T-helper 2 cell treated with Interferon-gamma antibody and Interleukin-4, amounts not matched to agents 5 μg/mL and 100 μg/mL, for 36 hours (primary cell): ENCODE measurements around the gene SBF2.

Experiments
- DNase-seq: peaks from one replicate; pipeline ENCODE4 v3.0.0; 2021; ENCODE audit warnings: low spot score
- H3K27ac Mint-ChIP-seq: one replicate; pipeline ENCODE4 v1.8.0; 2021; ENCODE audit warnings: mild to moderate bottlenecking, mixed read lengths
- H3K27me3 Mint-ChIP-seq: one replicate; pipeline ENCODE4 v1.8.0; 2021; ENCODE audit warnings: low read depth, mixed read lengths
- H3K36me3 Mint-ChIP-seq: one replicate; pipeline ENCODE4 v1.8.0; 2021; ENCODE audit warnings: low read depth, mixed read lengths
- H3K4me1 Mint-ChIP-seq: one replicate; pipeline ENCODE4 v1.8.0; 2021; ENCODE audit warnings: low read depth, mixed read lengths
- H3K4me3 Mint-ChIP-seq: one replicate; pipeline ENCODE4 v1.8.0; 2022; ENCODE audit warnings: mild to moderate bottlenecking, moderate library complexity, mixed read lengths
- H3K9me3 Mint-ChIP-seq: one replicate; pipeline ENCODE4 v1.8.0; 2021; ENCODE audit warnings: mixed read lengths

SBF2 gene

GRCh38 chr11:9808943-9809342 lies 485.1 kb downstream of the SBF2 start:
- DNase-seq, result no peak
- Mint-ChIP-seq H3K36me3 (no peaks in the 10 kb centered on the region), H3K4me3 (no peak overlapping the region), H3K27ac (no peak overlapping the region), H3K4me1 (no peaks in the 10 kb centered on the region), H3K9me3 (no peaks in the 10 kb centered on the region), H3K27me3 (no peaks in the 10 kb centered on the region)

- Mint-ChIP-seq H3K4me1 (no peaks in the 10 kb centered on the region), H3K36me3 (no peaks in the 10 kb centered on the region), H3K27ac (no peak overlapping the region), H3K9me3 (no peaks in the 10 kb centered on the region), H3K4me3 (no peak overlapping the region), H3K27me3 (no peaks in the 10 kb centered on the region)
- DNase-seq, result no peak
Measured at GRCh38 chr11:9806946-9807687, 486.9 kb downstream of the SBF2 start.

DNA sequence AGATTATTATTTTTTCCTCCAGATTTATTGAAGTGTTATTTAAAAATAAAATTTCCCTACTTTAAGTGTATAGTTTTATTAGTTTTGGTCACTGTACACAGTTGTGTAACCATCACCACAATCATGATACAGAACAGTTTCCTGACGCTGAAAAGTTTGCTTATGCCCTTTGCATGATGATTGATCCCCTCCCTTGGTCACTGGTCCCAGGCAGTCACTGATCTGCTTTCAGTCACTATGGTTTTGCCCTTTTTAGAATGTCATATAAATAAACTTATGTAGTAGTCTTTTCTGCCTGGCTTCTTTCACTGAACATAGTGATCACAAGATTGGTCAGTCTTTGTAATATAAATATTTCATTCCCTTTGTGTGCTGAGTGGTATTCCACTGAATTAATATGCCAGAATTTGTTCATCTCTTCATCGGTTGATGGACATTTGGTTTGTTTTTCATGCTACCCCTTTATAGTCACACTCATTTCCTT lies 489.6 kb downstream of the SBF2 start:
- Mint-ChIP-seq H3K27ac (no peak overlapping the region), H3K27me3 (no peaks in the 10 kb centered on the region), H3K9me3 (no peaks in the 10 kb centered on the region), H3K4me3 (no peak overlapping the region), H3K36me3 (no peaks in the 10 kb centered on the region), H3K4me1 (no peaks in the 10 kb centered on the region)
- DNase-seq, result no peak

DNA sequence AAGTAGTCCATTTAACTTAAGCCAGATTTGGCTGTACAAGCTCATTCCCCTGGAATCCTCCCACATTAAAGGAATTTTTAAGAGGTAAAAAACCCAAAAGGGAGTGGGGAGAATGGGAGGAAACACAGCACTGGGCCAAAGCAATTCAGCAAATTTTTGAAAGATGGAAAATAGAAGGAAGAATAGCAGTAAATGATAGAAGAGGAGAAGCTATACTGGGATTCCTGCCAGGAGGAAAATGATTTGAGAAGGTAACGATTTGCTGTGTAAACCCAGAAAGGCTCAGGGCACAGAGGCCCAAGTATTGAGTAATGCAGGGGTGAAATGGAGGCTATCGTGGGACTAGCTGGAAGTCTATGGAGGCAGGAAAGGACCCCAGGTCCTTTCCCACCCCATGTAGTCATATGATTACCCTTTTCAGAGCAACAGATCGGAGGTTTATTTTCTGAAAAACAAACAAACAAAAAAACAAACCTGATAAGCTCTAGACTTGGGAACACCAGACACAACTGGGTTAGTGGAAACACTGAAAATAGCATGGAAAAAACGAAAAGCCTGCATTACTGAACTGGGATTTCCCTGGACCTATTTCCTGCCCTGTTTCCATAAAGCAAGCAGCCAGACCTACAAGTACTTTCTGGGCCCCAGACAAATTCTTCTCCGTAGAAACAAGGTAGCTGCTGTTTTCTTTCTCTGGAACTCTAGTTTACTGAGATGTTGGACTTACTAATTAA lies 490.2 kb downstream of the SBF2 start:
- no peak for DNase-seq
- no peaks in the 10 kb centered on the region for H3K27me3 Mint-ChIP-seq
- no peaks in the 10 kb centered on the region for H3K4me1 Mint-ChIP-seq
- H3K36me3 Mint-ChIP-seq, result no peaks in the 10 kb centered on the region
- no peak overlapping the region for H3K27ac Mint-ChIP-seq
- no peaks in the 10 kb centered on the region for H3K9me3 Mint-ChIP-seq
- H3K4me3 Mint-ChIP-seq, result no peak overlapping the region

DNA sequence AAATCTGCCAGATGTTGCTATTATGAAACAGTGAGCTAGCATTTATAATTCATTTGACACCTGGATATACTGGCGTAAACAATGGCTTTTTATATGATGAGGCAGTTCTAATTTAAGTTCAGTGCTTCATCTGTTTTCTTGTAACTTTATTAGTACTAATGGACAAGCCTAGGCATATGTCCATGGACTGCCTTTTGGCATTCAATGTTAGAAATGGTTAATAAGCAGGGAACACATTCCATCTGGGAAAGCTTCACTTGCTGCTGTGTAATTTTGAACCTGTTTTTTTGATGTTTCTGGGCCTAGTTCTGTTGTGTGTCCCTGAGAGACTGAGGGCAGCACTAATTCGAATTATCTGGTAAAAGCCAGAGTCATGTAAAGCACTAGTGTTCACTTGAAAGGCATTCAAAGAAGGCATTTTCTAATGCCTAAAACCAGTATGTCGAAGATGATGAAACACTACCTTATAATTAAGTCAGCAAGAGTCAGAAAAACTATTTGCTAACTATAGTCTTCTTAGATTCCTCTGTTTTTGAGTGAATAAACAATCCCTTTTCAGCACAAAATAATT lies 491.6 kb downstream of the SBF2 start:
- Mint-ChIP-seq H3K27me3 (no peaks in the 10 kb centered on the region), H3K27ac (no peak overlapping the region), H3K36me3 (no peaks in the 10 kb centered on the region), H3K4me3 (no peak overlapping the region), H3K4me1 (no peaks in the 10 kb centered on the region), H3K9me3 (no peaks in the 10 kb centered on the region)
- no peak for DNase-seq

DNA sequence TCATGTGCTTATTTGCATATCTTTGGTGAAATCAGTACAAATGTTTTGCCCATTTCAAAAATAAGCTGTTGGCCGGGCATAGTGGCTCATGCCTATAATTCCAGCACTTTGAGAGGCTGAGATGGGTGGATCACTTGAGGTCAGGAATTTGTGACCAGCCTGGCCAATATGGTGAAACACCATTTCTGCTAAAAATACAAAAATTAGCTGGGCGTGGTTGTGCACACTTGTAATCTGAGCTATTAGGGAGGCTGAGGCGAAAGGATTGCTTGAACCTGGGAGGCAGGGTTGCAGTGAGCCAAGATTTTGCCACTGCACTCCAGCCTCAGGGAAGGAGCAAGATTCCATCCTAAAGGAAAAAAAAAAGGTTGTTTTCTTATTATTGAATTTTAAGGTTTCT lies 494.1 kb downstream of the SBF2 start:
- no peak for DNase-seq
- Mint-ChIP-seq H3K4me1 (no peaks in the 10 kb centered on the region), H3K36me3 (peaks cover 2% of the 10 kb centered on the region), H3K27ac (no peak overlapping the region), H3K9me3 (no peaks in the 10 kb centered on the region), H3K27me3 (no peaks in the 10 kb centered on the region), H3K4me3 (no peak overlapping the region)

DNA sequence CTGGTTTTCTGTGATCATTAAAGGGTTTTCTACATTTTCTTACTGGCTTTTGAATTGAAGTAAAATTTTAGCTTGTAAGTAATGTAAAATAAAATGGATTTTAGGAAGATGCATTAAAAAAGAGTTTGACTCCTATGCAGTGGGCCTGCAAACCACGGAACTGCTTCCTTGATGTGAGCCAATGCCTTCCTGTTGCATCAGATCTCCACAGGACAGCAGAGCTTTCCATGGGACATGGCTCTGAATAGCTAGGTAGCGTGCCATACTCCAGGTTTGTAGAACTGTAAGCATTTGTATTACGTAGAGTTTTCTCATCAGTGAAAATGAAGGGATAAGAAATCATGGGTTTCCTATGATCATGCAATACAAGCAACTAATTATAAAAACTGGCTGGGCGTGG lies 496.7 kb downstream of the SBF2 start:
- H3K4me3 Mint-ChIP-seq, result no peak overlapping the region
- peaks cover 2% of the 10 kb centered on the region for H3K36me3 Mint-ChIP-seq
- no peak for DNase-seq
- no peaks in the 10 kb centered on the region for H3K9me3 Mint-ChIP-seq
- H3K4me1 Mint-ChIP-seq, result no peaks in the 10 kb centered on the region
- H3K27ac Mint-ChIP-seq, result no peak overlapping the region
- no peaks in the 10 kb centered on the region for H3K27me3 Mint-ChIP-seq

- peaks cover 2% of the 10 kb centered on the region for H3K4me1 Mint-ChIP-seq
- no peak overlapping the region for H3K27ac Mint-ChIP-seq
- peaks cover 2% of the 10 kb centered on the region for H3K36me3 Mint-ChIP-seq
- no peaks in the 10 kb centered on the region for H3K27me3 Mint-ChIP-seq
- no peak for DNase-seq
- no peak overlapping the region for H3K4me3 Mint-ChIP-seq
- no peaks in the 10 kb centered on the region for H3K9me3 Mint-ChIP-seq
Measured at GRCh38 chr11:9796854-9797253, 497.2 kb downstream of the SBF2 start.

DNA sequence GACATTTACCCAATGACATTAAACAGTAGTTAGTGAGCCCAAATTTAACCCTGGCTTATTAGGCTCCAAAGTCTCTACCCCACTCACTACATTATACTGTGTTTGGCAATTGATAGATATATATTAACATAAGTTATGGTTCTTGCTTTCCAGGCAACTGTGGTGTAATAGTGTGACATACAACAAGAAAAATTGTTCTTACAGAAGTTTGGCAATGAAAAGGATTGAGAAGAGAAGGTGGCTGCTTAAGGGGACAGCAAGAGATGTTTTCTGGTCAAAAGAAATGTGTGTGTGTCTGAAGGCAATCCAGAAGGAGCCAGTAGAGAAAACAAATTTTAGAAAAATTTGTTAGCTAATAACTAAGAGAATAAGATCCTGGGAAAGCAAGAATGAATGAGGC lies 497.8 kb downstream of the SBF2 start:
- H3K9me3 Mint-ChIP-seq, result no peaks in the 10 kb centered on the region
- no peak overlapping the region for H3K27ac Mint-ChIP-seq
- no peaks in the 10 kb centered on the region for H3K27me3 Mint-ChIP-seq
- no peak overlapping the region for H3K4me3 Mint-ChIP-seq
- DNase-seq, result no peak
- H3K36me3 Mint-ChIP-seq, result peaks cover 2% of the 10 kb centered on the region
- H3K4me1 Mint-ChIP-seq, result peaks cover 7% of the 10 kb centered on the region

- Mint-ChIP-seq H3K4me1 (peaks cover 10% of the 10 kb centered on the region), H3K9me3 (no peaks in the 10 kb centered on the region), H3K36me3 (peaks cover 2% of the 10 kb centered on the region), H3K27ac (no peak overlapping the region), H3K27me3 (no peaks in the 10 kb centered on the region), H3K4me3 (no peak overlapping the region)
- DNase-seq, result no peak
Measured at GRCh38 chr11:9790703-9791102, 503.3 kb downstream of the SBF2 start.

- H3K4me1 Mint-ChIP-seq, result peaks cover 10% of the 10 kb centered on the region
- no peaks in the 10 kb centered on the region for H3K9me3 Mint-ChIP-seq
- H3K4me3 Mint-ChIP-seq, result no peak overlapping the region
- no peaks in the 10 kb centered on the region for H3K27me3 Mint-ChIP-seq
- no peak overlapping the region for H3K27ac Mint-ChIP-seq
- no peaks in the 10 kb centered on the region for H3K36me3 Mint-ChIP-seq
- DNase-seq, result no peak
Measured at GRCh38 chr11:9789910-9790309, 504.1 kb downstream of the SBF2 start.

- peaks cover 10% of the 10 kb centered on the region for H3K4me1 Mint-ChIP-seq
- no peak overlapping the region for H3K4me3 Mint-ChIP-seq
- H3K36me3 Mint-ChIP-seq, result no peaks in the 10 kb centered on the region
- H3K27me3 Mint-ChIP-seq, result no peaks in the 10 kb centered on the region
- H3K9me3 Mint-ChIP-seq, result no peaks in the 10 kb centered on the region
- no peak overlapping the region for H3K27ac Mint-ChIP-seq
- no peak for DNase-seq
Measured at GRCh38 chr11:9787981-9788521, 506.0 kb downstream of the SBF2 start.

DNA sequence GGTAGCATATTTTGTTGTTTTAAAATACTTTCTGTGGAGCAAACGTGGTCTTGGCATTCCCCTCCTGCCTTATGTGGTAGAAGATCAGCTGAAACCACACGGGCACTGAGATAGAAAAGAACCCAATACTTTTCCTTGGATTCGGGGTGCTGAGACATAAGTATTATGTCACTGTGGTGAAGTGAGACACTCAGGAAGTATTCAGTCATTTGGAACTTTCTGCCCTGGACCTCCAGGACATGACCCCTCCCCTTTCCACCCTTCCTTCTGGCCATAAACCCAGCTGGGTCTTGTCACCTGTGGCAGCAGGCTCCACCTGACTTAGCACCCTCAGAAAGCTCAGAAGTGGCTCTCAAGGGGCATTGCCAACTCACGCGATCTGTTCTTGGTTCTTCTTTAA lies 506.8 kb downstream of the SBF2 start:
- H3K9me3 Mint-ChIP-seq, result no peaks in the 10 kb centered on the region
- no peak overlapping the region for H3K27ac Mint-ChIP-seq
- no peak overlapping the region for H3K4me3 Mint-ChIP-seq
- no peaks in the 10 kb centered on the region for H3K36me3 Mint-ChIP-seq
- H3K4me1 Mint-ChIP-seq, result peaks cover 10% of the 10 kb centered on the region
- H3K27me3 Mint-ChIP-seq, result no peaks in the 10 kb centered on the region
- no peak for DNase-seq

DNA sequence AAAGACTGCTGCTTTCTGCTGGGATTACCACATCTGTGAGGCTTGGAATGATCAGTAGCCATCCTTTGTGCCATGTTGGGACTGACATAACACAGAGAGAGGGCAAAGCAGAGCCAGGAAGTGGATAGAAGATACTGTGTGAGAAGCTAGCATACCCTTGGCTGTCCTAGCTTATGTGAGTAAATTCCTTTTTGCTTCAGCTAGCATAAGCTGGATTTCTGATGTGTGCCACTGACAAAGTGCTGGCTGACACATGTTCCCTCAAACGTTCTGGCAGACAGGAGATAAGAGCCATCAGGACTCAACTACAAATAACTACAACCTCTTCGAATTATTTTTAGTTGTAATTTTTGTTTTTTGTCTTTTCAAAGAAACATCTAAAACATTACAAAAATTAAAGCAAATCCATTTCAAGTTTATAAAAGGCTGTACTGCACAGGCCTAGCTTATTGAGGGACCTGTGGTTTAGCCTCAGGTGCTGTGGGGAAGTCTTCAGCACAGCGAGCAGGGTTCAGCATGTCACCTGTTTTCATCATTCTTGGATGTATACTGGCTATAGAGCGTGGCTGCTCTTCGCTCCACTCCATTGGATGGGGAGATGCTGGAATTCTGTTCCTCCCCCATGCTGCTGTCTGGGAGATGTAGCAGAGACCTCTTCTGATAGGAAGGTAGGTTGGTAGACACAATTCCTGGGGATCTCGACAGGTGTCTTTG lies 509.3 kb downstream of the SBF2 start:
- Mint-ChIP-seq H3K27ac (no peak overlapping the region), H3K36me3 (no peaks in the 10 kb centered on the region), H3K9me3 (no peaks in the 10 kb centered on the region), H3K4me3 (no peak overlapping the region), H3K4me1 (peaks cover 5% of the 10 kb centered on the region), H3K27me3 (no peaks in the 10 kb centered on the region)
- DNase-seq, result no peak
